Measurements from ENCODE around the gene SSR1.
"Not testable (repeated sequence)": the region's sequence is repeated elsewhere in the genome, so short reads cannot be mapped to it uniquely, and the experiment has no call there.

DNA sequence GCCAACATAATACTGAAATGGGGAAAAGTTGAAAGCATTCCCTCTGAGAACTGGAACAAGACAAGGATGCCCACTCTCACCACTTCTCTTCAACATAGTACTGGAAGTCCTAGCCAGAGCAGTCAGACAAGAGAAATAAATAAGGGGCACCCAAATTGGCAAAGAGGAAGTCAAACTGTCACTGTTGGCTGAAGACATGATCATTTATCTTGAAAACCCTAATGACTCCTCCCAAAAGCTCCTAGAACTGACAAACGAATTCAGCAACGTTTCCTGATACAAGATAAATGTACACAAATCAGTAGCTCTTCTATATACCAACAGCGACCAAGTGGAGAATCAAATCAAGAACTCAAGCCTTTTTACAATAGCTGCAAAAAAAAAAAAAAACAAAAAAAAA lies 38.9 kb upstream of the SSR1 start:
- TF ChIP-seq, protein P1, sequence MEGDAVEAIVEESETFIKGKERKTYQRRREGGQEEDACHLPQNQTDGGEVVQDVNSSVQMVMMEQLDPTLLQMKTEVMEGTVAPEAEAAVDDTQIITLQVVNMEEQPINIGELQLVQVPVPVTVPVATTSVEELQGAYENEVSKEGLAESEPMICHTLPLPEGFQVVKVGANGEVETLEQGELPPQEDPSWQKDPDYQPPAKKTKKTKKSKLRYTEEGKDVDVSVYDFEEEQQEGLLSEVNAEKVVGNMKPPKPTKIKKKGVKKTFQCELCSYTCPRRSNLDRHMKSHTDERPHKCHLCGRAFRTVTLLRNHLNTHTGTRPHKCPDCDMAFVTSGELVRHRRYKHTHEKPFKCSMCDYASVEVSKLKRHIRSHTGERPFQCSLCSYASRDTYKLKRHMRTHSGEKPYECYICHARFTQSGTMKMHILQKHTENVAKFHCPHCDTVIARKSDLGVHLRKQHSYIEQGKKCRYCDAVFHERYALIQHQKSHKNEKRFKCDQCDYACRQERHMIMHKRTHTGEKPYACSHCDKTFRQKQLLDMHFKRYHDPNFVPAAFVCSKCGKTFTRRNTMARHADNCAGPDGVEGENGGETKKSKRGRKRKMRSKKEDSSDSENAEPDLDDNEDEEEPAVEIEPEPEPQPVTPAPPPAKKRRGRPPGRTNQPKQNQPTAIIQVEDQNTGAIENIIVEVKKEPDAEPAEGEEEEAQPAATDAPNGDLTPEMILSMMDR (IDR thresholded peaks at IDR 0.05; ENCODE audit: insufficient read depth, low read depth, low read length): not testable (repeated sequence)
- not testable (repeated sequence) for TF ChIP-seq EZH2 (IDR thresholded peaks at IDR 0.05; ENCODE audit: insufficient read depth, low read length)

Measured in astrocyte (in vitro differentiated cells and primary cell).